Measurements from ENCODE around the gene ZNF474. TPM values are rescaled to one million over a fixed set of nuclear protein-coding genes. Genes with fewer than 3 reads are reported as not detected.
A peak's percentile ranks its signal among the peaks of the same experiment; 100 is the strongest.

The ZNF474 gene
- total and polyA plus RNA-seq, 2 of the 4 experiments (the other 2 are of a cell fraction): 0.24 to 0.54 TPM

- Histone ChIP-seq H3K79me1 (ENCODE audit: low read depth in 1 of 2, low read length in 2 of 2) (no peaks in the 10 kb centered on the region), H2AK5ac (ENCODE audit: low read depth, low read length) (peak overlapping the region; percentile 23; the same call in 1 of the 2 replicates), H3K4me2 (ENCODE audit: low read depth, low read length) (no peak overlapping the region), H4K8ac (ENCODE audit: low read depth in 2 of 2, low read length in 2 of 2) (no peak overlapping the region), H2BK5ac (ENCODE audit: low read depth, low read length, poor library complexity, severe bottlenecking) (no peak overlapping the region), H3K27ac (ENCODE audit: insufficient read depth, low read length) (no peak overlapping the region), H3K9me3 (ENCODE audit: control insufficient read depth, insufficient read depth, low read length) (no peaks in the 10 kb centered on the region), H4K5ac (ENCODE audit: low read depth, low read length) (no peak overlapping the region), H3K18ac (ENCODE audit: low read depth, low read length) (no peak overlapping the region), H3K56ac (ENCODE audit: extremely low read depth, insufficient read depth, low read length) (no peak overlapping the region), H4K91ac (ENCODE audit: insufficient read depth, low read depth, low read length) (no peak overlapping the region), H3K4me1 (ENCODE audit: control insufficient read depth, insufficient read depth, low read length) (peaks cover 3% of the 10 kb centered on the region; the same call in 1 of the 2 replicates), H3K9me1 (ENCODE audit: insufficient read depth, low read length) (0 out of 2 replicates have a peak, but pooled peaks cover 3% of the 10 kb centered on the region), H3K9ac (ENCODE audit: low read depth, low read length) (no peak overlapping the region), H2AK9ac (replicated peaks; ENCODE audit: low read depth, low read length, poor library complexity) (no peak overlapping the region), H2BK20ac (ENCODE audit: low read depth, low read length) (no peak overlapping the region), H2AFZ (replicated peaks; ENCODE audit: low read length, poor library complexity) (no peak overlapping the region), H3K36me3 (ENCODE audit: control insufficient read depth, insufficient read depth, low read length) (no peaks in the 10 kb centered on the region), H4K20me1 (ENCODE audit: insufficient read depth, low read length) (no peaks in the 10 kb centered on the region), H3K23ac (ENCODE audit: low read depth, low read length) (no peak overlapping the region), H3K4ac (ENCODE audit: low read depth, low read length) (no peak overlapping the region), H3K4me3 (ENCODE audit: insufficient read depth, low read depth, low read length) (no peak overlapping the region), H2BK120ac (ENCODE audit: low read depth, low read length) (no peak overlapping the region), H3K14ac (replicated peaks; ENCODE audit: low read depth, low read length) (0 out of 2 replicates have a peak overlapping the region, but pooled peaks have one; percentile 28), H2BK15ac (ENCODE audit: low read depth, low read length) (no peak overlapping the region), H3K27me3 (ENCODE audit: control insufficient read depth, insufficient read depth, low read length) (no peaks in the 10 kb centered on the region)
- dilution Hi-C loops (cut with HindIII; ENCODE audit: low sequenced_read_pairs, unreplicated experiment): no loop called here
- ChIA-PET POLR2A (ENCODE audit: unreplicated experiment) (no interaction called here), CTCF (interaction anchor here (1.2 to 1.9 kb wide), 3 partner anchors 10 to 45 kb away, joined by 3 to 5 read pairs (median 3); no protein-coding TSS in a partner anchor)
- no TSS peak for BruUV-seq (replicated peaks)
- DNase-seq: no peak
- no peak for TF ChIP-seq ELK1 (IDR thresholded peaks at IDR 0.05; ENCODE audit: borderline replicate concordance, low read depth, low read length)
- no peak for TF ChIP-seq CEBPB (IDR thresholded peaks at IDR 0.05; ENCODE audit: low read depth, low read length)
- TF ChIP-seq MAFK (IDR thresholded peaks at IDR 0.05; ENCODE audit: low read depth, low read length): no peak
- no peak for TF ChIP-seq CHD1 (IDR thresholded peaks at IDR 0.05; ENCODE audit: low read depth, low read length)
- TF ChIP-seq RFX5 (IDR thresholded peaks at IDR 0.05; ENCODE audit: low read depth, low read length): no peak
- in situ Hi-C loops (cut with MboI; ENCODE audit: low sequenced_read_pairs): no loop called here
- 80% methylated on average over 4 of the region's 5 CpGs; no CpG with 5 or more reads in 1 of the 2 experiments for WGBS, 2 experiments (ENCODE audit: extremely low coverage in 2 of 2, insufficient read length in 1 of 2)
- no peak for ATAC-seq (ENCODE audit: low read depth)
- intact Hi-C loops (cut with micrococcal nuclease): no loop called here
Observed at GRCh38 chr5:122111460-122111859, 17.9 kb upstream of the ZNF474 start.
